OCI-LY7 (cell line): ENCODE results near the gene RNF208. TPM values are rescaled to one million over a fixed set of nuclear protein-coding genes. Genes with fewer than 3 reads are reported as not detected.

ENCODE experiments used
- BruUV-seq: library from RNA; stranded (reverse); fragments of 400-500 nt; replicated peaks from 2 replicates; lab custom pipeline; 2021; lab: Mats Ljungman, UMichigan
- CTCF ChIA-PET: fragments of 300-600 bp; sonication (Branson Sonifier 250); formaldehyde crosslinking; loops from one replicate; lab custom pipeline; 2022; ENCODE audit warnings: antibody characterized with exemption; ENCODE audit not compliant: unreplicated experiment; lab: Charles Lee
- POLR2A ChIA-PET: fragments of 300-600 bp; sonication (Branson Sonifier 250); formaldehyde crosslinking; loops from one replicate; lab custom pipeline; 2022; ENCODE audit warnings: antibody characterized with exemption; lab: Charles Lee
- DNase-seq: peaks from one replicate; pipeline ENCODE4 v3.0.0-alpha.2; 2015; ENCODE audit warnings: low spot score
- H2AFZ ChIP-seq: fragments of 200-600 bp; sonication (generic), shearing (Covaris generic); 2 replicates; pipeline ENCODE4 v1.6.1; 2014; ENCODE audit warnings: mild to moderate bottlenecking, antibody characterized with exemption, low read length, moderate library complexity
- H3K27ac ChIP-seq: fragments of 200-600 bp; sonication (generic); 2 replicates; pipeline ENCODE4 v1.5.1; 2014; ENCODE audit warnings: mixed run types, low read depth, mild to moderate bottlenecking, moderate library complexity, low read length, inconsistent platforms; ENCODE audit not compliant: poor library complexity, severe bottlenecking
- H3K36me3 ChIP-seq: fragments of 200-600 bp; sonication (generic); 2 replicates; pipeline ENCODE4 v1.6.1; 2014; ENCODE audit warnings: mild to moderate bottlenecking, antibody characterized with exemption, low read length, moderate library complexity, mixed read lengths; ENCODE audit not compliant: insufficient read depth
- H3K4me1 ChIP-seq: fragments of 200-600 bp; sonication (generic); 2 replicates; pipeline ENCODE4 v1.5.1; 2014; ENCODE audit warnings: mild to moderate bottlenecking, low read length; ENCODE audit not compliant: insufficient read depth, poor library complexity, severe bottlenecking
- H3K4me2 ChIP-seq: fragments of 200-600 bp; sonication (generic); 2 replicates; pipeline ENCODE4 v1.6.1; 2014; ENCODE audit warnings: mild to moderate bottlenecking, low read length
- H3K4me3 ChIP-seq: fragments of 200-600 bp; sonication (generic); 2 replicates; pipeline ENCODE4 v1.5.1; 2014; ENCODE audit warnings: mild to moderate bottlenecking, low read depth, low read length; ENCODE audit not compliant: poor library complexity, severe bottlenecking
- H3K79me2 ChIP-seq: fragments of 200-600 bp; sonication (generic); 2 replicates; pipeline ENCODE4 v1.6.1; 2016; ENCODE audit warnings: low read depth, mild to moderate bottlenecking, low read length, moderate library complexity, mixed read lengths; ENCODE audit not compliant: insufficient read depth
- H3K9me2 ChIP-seq: fragments of 200-600 bp; sonication (generic); 2 replicates; pipeline ENCODE4 v1.6.1; 2016; ENCODE audit warnings: mild to moderate bottlenecking, low read length, mixed read lengths; ENCODE audit not compliant: insufficient read depth
- H3K9me3 ChIP-seq: fragments of 200-600 bp; sonication (generic); 2 replicates; pipeline ENCODE4 v1.6.1; 2014; ENCODE audit warnings: mild to moderate bottlenecking, mixed run types, low read length, mixed read lengths
- H4K20me1 ChIP-seq: fragments of 200-600 bp; sonication (generic); 2 replicates; pipeline ENCODE4 v1.6.1; 2014; ENCODE audit warnings: mild to moderate bottlenecking, antibody characterized with exemption, low read length, moderate library complexity, mixed read lengths; ENCODE audit not compliant: insufficient read depth
- EZH2phosphoT487 ChIP-seq: fragments of 200-600 bp; sonication (generic); IDR thresholded peaks from 2 replicates; pipeline ENCODE4 v1.6.1; 2018; ENCODE audit warnings: low read depth, borderline replicate concordance, mild to moderate bottlenecking, mixed run types, antibody characterized with exemption, low read length, moderate library complexity, mixed read lengths
- intact Hi-C: fragments of 100-400 bp; cut with micrococcal nuclease; formaldehyde crosslinking; loops from one replicate; pipeline ENCODE4 v1.10.0; 2022; ENCODE audit not compliant: unreplicated experiment
- total RNA-seq, 2 experiments: library from RNA; depleted of rRNA in 1 of 2; stranded (reverse); fragments of >200 nt in 1 of 2; shearing (Covaris generic) in 1 of 2; gene quantifications; 2 replicates each; pipeline ENCODE4 v1.2.3, GENCODE V29; 2014 to 2022
- TF ChIP-seq, protein P1 (sequence below): fragments of 200-600 bp; sonication (generic); conservative IDR thresholded peaks from 2 replicates; pipeline ENCODE4 v1.5.1; 2014; ENCODE audit warnings: mild to moderate bottlenecking, antibody characterized with exemption, low read length, moderate library complexity, mixed read lengths

The RNF208 gene
- total RNA-seq, 2 experiments from 2014 or later = 0.47 to 5.5 TPM

DNA sequence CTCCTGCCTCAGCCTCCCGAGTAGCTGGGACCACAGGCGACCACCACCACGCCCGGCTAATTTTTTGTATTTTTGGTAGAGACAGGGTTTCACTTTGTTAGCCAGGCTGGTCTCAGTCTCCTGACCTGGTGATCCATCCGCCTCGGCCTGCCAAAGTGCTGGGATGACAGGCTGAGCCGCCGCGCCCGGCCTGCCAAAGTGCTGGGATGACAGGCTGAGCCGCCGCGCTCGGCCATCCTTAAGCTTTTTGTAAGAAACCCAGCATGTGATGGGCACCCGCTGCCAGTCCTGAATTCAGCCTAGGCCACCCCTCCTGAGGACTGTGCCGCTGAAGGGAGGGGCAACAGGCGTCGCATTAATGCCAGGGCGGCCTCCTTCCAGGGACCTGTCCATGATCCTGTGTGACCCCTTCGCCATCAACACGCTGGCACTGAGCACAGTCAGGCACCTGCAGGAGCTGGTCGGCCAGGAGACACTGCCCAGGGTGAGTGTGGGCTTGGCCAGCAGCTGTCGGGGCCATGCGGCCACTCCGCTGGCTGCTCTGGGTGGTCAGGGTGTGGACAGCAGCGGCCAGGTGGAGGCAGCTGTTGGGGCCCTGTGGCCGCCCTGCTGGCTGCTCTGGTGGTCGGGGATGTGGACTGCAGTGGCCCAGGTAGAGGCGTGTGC is 43.6 kb upstream of the RNF208 start:
- Histone ChIP-seq H3K27ac (no peak overlapping the region), H3K79me2 (peaks cover 18% of the 10 kb centered on the region; the same call in 1 of the 2 replicates), H4K20me1 (no peaks in the 10 kb centered on the region), H3K9me3 (no peaks in the 10 kb centered on the region), H3K4me1 (peaks cover 40% of the 10 kb centered on the region), H3K36me3 (peaks cover 61% of the 10 kb centered on the region), H3K4me3 (no peak overlapping the region), H3K9me2 (no peaks in the 10 kb centered on the region), H3K4me2 (no peak overlapping the region), H2AFZ (no peak overlapping the region)
- CTCF ChIA-PET = no interaction called here
- POLR2A ChIA-PET = interaction anchor here (1.1 kb wide), 1 partner anchor 11 kb away, joined by 3 read pairs; no protein-coding TSS in a partner anchor
- DNase-seq = no peak
- no peak for TF ChIP-seq EZH2phosphoT487
- TF ChIP-seq, protein P1, sequence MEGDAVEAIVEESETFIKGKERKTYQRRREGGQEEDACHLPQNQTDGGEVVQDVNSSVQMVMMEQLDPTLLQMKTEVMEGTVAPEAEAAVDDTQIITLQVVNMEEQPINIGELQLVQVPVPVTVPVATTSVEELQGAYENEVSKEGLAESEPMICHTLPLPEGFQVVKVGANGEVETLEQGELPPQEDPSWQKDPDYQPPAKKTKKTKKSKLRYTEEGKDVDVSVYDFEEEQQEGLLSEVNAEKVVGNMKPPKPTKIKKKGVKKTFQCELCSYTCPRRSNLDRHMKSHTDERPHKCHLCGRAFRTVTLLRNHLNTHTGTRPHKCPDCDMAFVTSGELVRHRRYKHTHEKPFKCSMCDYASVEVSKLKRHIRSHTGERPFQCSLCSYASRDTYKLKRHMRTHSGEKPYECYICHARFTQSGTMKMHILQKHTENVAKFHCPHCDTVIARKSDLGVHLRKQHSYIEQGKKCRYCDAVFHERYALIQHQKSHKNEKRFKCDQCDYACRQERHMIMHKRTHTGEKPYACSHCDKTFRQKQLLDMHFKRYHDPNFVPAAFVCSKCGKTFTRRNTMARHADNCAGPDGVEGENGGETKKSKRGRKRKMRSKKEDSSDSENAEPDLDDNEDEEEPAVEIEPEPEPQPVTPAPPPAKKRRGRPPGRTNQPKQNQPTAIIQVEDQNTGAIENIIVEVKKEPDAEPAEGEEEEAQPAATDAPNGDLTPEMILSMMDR = no peak
- intact Hi-C loops = no loop called here
- BruUV-seq = no TSS peak

DNA sequence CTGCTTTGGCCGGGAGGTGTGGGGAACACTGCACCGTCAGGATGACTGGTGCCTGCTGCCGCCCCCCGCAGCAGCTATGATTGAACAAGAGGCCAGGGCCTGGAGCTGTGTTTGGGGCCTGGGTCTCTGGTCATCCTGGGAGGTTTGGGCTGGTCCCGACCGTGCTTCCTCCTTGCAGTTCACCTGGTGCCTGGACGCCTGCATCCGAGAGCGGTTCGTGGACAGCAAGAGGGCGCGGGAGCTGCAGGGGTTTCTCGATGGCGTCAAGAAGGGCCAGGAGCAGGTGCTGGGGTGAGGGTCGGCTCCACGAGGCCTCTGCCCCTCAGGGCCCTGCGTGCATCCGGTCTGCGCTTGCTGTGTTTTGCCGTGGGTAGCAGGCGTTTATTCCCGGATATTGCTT is 42.0 kb upstream of the RNF208 start:
- H3K27ac ChIP-seq = no peak overlapping the region
- no peaks in the 10 kb centered on the region for H3K9me2 ChIP-seq
- no peak overlapping the region for H2AFZ ChIP-seq
- TF ChIP-seq, protein P1 = no peak
- TF ChIP-seq EZH2phosphoT487 = no peak
- ChIA-PET POLR2A (no interaction called here), CTCF (no interaction called here)
- intact Hi-C loops = no loop called here
- peaks cover 60% of the 10 kb centered on the region for H3K36me3 ChIP-seq
- no peak overlapping the region for H3K4me2 ChIP-seq
- no peak overlapping the region for H3K4me3 ChIP-seq
- H4K20me1 ChIP-seq = no peaks in the 10 kb centered on the region
- peaks cover 16% of the 10 kb centered on the region; the same call in 1 of the 2 replicates for H3K79me2 ChIP-seq
- H3K4me1 ChIP-seq = peaks cover 29% of the 10 kb centered on the region
- no TSS peak for BruUV-seq
- H3K9me3 ChIP-seq = no peaks in the 10 kb centered on the region
- no peak for DNase-seq

DNA sequence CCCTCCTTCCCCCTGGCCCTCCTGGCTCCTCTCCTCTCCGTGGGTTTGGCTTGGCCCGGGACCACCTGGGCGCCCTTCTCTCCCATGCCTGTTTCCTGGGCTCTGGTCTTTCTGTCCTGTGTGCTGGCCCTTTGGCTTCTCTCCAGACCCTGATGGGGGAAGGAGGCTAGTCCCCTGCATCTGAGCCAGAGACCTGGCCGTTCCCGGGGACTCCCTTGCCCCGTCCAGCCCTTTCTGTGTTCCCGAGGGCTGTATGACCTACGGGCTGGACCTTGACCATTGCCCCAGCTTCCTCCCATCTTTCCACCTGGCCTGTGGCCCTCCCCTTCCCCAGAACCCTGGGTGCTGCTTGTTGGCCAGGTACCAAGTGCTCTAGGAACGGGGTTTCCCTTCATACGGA is 41.5 kb upstream of the RNF208 start:
- Histone ChIP-seq H3K36me3 (peaks cover 60% of the 10 kb centered on the region), H3K27ac (no peak overlapping the region), H3K9me2 (no peaks in the 10 kb centered on the region), H3K4me1 (peaks cover 27% of the 10 kb centered on the region), H3K4me2 (no peak overlapping the region), H2AFZ (no peak overlapping the region), H3K9me3 (no peaks in the 10 kb centered on the region), H4K20me1 (no peaks in the 10 kb centered on the region), H3K4me3 (no peak overlapping the region), H3K79me2 (peaks cover 15% of the 10 kb centered on the region; the same call in 1 of the 2 replicates)
- BruUV-seq = no TSS peak
- TF ChIP-seq, protein P1 = no peak
- no peak for TF ChIP-seq EZH2phosphoT487
- DNase-seq = no peak
- CTCF ChIA-PET = no interaction called here
- POLR2A ChIA-PET = no interaction called here
- intact Hi-C loops = no loop called here
